BE2C (cell line): ENCODE data around the gene MEF2C.

Source experiments
- DNase-seq: peaks from one replicate; pipeline ENCODE4 v3.0.0-alpha.2; 2020
- H3K27me3 ChIP-seq: fragments of 250-450 bp; sonication (Bioruptor Pico); 2 replicates; pipeline ENCODE4 v1.5.1; 2020; ENCODE audit warnings: mild to moderate bottlenecking
- H3K36me3 ChIP-seq: fragments of 250-450 bp; sonication (Bioruptor Pico); 2 replicates; pipeline ENCODE4 v1.5.1; 2020; ENCODE audit warnings: mild to moderate bottlenecking
- H3K4me1 ChIP-seq: fragments of 250-450 bp; sonication (Bioruptor Pico); 2 replicates; pipeline ENCODE4 v1.5.1; 2020
- H3K4me3 ChIP-seq: 2 replicates; pipeline ENCODE4 v1.5.1; 2011; ENCODE audit warnings: low read depth, low read length
- H3K9me3 ChIP-seq: fragments of 250-450 bp; sonication (Bioruptor Pico); 2 replicates; pipeline ENCODE4 v1.5.1; 2020
- TF ChIP-seq, protein P1 (sequence below): IDR thresholded peaks from 2 replicates; pipeline ENCODE4 v1.5.1; 2012; ENCODE audit warnings: mild to moderate bottlenecking, low read depth, low read length

The MEF2C gene

DNA sequence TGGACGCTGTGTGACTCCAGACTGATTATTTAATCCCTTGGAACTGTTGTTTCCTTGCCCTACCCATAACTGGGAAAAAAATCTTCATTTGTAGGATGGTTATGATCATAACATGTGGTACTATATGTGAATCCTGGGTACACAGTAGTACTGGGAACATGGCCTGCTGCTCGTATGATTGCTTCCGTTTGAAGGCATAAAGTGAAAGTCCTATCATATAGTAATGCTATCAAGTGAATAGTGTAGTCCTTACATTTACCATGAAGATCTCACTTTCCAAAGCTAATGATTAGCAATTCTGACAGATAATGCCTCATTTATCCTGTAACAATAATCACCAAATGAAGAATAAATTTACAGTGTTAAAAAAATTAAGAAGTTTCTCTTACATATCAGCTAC lies 53.2 kb downstream of the MEF2C start:
- TF ChIP-seq, protein P1, sequence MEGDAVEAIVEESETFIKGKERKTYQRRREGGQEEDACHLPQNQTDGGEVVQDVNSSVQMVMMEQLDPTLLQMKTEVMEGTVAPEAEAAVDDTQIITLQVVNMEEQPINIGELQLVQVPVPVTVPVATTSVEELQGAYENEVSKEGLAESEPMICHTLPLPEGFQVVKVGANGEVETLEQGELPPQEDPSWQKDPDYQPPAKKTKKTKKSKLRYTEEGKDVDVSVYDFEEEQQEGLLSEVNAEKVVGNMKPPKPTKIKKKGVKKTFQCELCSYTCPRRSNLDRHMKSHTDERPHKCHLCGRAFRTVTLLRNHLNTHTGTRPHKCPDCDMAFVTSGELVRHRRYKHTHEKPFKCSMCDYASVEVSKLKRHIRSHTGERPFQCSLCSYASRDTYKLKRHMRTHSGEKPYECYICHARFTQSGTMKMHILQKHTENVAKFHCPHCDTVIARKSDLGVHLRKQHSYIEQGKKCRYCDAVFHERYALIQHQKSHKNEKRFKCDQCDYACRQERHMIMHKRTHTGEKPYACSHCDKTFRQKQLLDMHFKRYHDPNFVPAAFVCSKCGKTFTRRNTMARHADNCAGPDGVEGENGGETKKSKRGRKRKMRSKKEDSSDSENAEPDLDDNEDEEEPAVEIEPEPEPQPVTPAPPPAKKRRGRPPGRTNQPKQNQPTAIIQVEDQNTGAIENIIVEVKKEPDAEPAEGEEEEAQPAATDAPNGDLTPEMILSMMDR: no peak
- H3K27me3 ChIP-seq: no peaks in the 10 kb centered on the region
- DNase-seq: no peak
- no peak overlapping the region for H3K4me3 ChIP-seq
- H3K36me3 ChIP-seq: no peaks in the 10 kb centered on the region
- no peaks in the 10 kb centered on the region for H3K4me1 ChIP-seq
- H3K9me3 ChIP-seq: no peaks in the 10 kb centered on the region

DNA sequence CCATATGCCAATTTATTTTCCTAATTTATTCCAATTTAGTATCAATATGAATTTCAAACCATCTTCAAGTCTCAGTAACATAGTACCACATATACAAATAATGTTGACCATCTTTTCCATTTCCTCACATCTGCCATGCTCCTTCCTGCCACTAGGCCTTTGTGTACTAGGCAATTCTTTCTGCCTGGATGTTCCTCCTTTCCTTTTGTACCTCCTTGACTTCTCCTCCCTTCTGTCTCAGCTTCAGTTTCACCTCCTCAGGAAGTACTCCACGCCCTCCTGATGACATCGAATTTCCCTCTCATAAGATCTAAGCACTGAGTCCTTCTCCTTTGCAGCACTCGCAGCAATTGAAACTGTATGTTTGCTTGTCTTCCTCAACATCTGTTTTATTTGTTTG lies 53.9 kb downstream of the MEF2C start:
- Histone ChIP-seq H3K27me3 (no peaks in the 10 kb centered on the region), H3K4me3 (no peak overlapping the region), H3K4me1 (no peaks in the 10 kb centered on the region), H3K9me3 (no peaks in the 10 kb centered on the region), H3K36me3 (no peaks in the 10 kb centered on the region)
- TF ChIP-seq, protein P1: peak; percentile 18; the same call in 1 of the 2 replicates
- DNase-seq: no peak

DNA sequence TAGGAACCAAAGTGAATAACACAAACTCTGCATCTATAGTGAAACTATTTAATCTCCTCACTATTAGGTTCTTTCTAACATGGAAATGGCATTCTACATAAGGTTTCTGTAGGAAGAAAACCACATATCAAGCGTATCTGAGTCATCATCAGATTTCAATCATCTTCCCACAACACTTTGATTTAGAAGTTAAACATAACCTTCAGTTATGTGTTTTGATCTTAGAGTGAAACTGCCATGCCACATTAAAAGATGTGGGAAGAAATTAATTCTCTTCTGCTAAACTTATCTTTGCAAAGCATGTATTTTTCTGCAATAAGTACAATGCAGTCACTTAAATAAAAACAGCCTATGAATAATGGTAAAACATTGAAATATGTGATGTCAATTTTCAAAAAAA lies 55.0 kb downstream of the MEF2C start:
- no peaks in the 10 kb centered on the region for H3K9me3 ChIP-seq
- no peaks in the 10 kb centered on the region for H3K36me3 ChIP-seq
- DNase-seq: no peak
- H3K4me1 ChIP-seq: no peaks in the 10 kb centered on the region
- H3K4me3 ChIP-seq: no peak overlapping the region
- no peaks in the 10 kb centered on the region for H3K27me3 ChIP-seq
- TF ChIP-seq, protein P1: no peak

DNA sequence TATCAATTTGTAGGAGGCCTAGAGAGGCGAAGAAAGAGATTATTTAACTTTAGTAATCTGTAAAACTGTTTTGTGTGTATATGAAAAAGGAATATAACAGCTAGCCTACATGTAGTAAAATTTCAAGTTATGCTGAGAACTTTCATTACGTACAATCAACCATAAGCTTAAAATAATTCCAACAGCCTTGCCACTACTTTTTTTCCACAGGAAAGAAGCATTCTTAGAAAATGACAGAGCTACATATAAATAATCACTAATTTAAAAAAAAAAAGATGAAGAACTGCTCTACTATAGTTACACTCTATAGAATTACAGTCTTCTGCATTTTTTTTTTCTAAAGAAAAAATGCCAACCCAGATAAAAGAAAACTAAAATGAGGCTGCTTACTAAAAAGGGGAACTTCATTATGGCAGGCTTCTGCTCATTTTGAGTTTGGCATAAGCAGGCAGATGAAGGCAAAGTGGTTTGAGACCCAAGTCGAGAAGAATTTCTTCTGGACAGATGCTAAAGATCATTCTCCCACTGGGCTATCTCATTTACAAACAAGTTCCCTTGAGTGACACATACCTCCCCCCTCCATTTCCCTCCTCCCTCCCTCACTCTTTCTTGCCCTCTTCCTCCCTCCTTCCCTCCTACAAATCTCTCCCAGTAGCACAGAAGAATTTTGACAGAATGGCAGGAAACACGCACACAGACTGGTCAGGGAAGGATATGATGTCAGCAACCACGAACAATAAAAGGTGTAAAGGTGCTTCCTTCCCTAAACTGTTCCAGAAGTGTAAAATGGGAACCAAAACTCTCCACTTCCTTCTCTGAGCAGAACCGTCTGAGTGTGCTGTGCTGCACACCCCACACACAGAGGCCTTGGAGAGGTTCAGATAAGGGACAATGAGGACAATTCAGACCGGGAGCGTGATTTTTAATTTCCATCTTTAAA lies 56.1 kb downstream of the MEF2C start:
- Histone ChIP-seq H3K4me1 (no peaks in the 10 kb centered on the region), H3K27me3 (no peaks in the 10 kb centered on the region), H3K36me3 (no peaks in the 10 kb centered on the region), H3K4me3 (no peak overlapping the region), H3K9me3 (no peaks in the 10 kb centered on the region)
- DNase-seq: no peak
- TF ChIP-seq, protein P1: no peak

DNA sequence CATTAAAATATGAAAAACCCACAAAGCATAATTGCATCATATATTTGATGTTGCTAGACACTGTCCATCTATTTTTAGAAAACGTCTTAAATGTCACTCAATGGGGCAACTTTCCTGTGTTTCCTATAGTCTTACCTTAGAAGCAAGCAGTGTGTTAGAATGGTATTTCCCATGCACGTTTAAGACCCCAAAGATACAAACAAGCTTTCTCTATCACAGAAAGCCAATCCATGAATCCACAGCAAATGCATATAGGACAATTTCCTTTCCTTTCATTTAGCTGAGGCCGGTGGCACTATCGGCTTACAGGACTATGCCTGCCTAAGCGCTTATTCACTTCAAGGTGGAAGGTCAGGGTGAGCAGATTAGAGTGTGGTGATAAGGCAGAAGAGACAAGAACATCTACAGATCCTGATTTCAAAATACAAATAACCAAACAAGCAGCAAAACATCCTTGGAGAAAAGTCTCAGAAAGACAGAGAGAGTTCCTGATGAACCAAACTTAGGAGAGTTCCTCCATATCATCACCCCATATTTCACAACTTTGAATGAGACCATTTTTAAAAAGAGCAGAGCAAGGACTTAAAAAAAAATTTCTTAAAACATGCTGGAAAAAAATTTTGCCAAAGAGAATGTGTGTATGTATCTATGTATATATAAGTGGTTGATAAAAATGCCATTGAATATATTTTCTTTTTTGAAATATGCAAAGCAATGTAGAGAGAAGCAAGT lies 57.2 kb downstream of the MEF2C start:
- no peaks in the 10 kb centered on the region for H3K36me3 ChIP-seq
- DNase-seq: no peak
- TF ChIP-seq, protein P1: no peak
- no peaks in the 10 kb centered on the region for H3K4me1 ChIP-seq
- H3K9me3 ChIP-seq: no peaks in the 10 kb centered on the region
- no peak overlapping the region for H3K4me3 ChIP-seq
- H3K27me3 ChIP-seq: no peaks in the 10 kb centered on the region
